Adrenal gland (tissue), 12 donors: ENCODE data around the gene ECI2. TPM values are rescaled to one million over a fixed set of nuclear protein-coding genes. Genes with fewer than 3 reads are reported as not detected.
A peak's percentile ranks its signal among the peaks of the same experiment; 100 is the strongest.

Experiments
- DNase-seq, 7 donors: peaks; one replicate each; pipeline ENCODE4 v3.0.0-alpha.2; 2019 to 2020
- H3K27ac ChIP-seq, 5 donors: fragments of 200-600 bp; sonication (generic) in 4 of 5; 1 replicate in 3 of 5; 2 replicates in 2 of 5; pipeline versions ENCODE4 v1.5.1 to v1.8.0; 2016 to 2020; ENCODE audit warnings: mild to moderate bottlenecking in 1 of 5
- H3K27me3 ChIP-seq: fragments of 200-600 bp; 2 replicates; pipeline ENCODE4 v1.8.0; 2021
- H3K36me3 ChIP-seq, 2 donors: fragments of 200-600 bp; replicated peaks in 1 of 2; 1 replicate in 1 of 2; 2 replicates in 1 of 2; pipeline versions ENCODE4 v1.5.1 to v1.8.0; 2018 to 2022
- H3K4me1 ChIP-seq, 2 donors: fragments of 200-600 bp; replicated peaks in 1 of 2; 1 replicate in 1 of 2; 2 replicates in 1 of 2; pipeline versions ENCODE4 v1.5.1 to v1.8.0; 2018 to 2021
- H3K4me3 ChIP-seq, 4 donors: fragments of 200-600 bp; sonication (generic) in 3 of 4; one replicate each; pipeline ENCODE4 v1.5.1; 2016 to 2018
- H3K9me3 ChIP-seq, 3 donors: fragments of 200-600 bp; sonication (generic) in 1 of 3; replicated peaks in 1 of 3; 1 replicate in 2 of 3; 2 replicates in 1 of 3; pipeline versions ENCODE4 v1.5.1 to v1.8.0; 2016 to 2021
- POLR2A ChIP-seq, 2 donors: fragments of 450-650 bp; IDR thresholded peaks; one replicate each; pipeline ENCODE4 v1.6.1; 2017; ENCODE audit warnings: antibody characterized with exemption in 2 of 2, mild to moderate bottlenecking in 2 of 2, moderate library complexity in 1 of 2
- WGBS, 4 donors: extraction: QIAGEN DNeasy Blood & Tissue Kit in 2 of 4; methylation state at CpG; one replicate each; pipeline versions ENCODE4 v1.1.5 to v1.1.7; 2013 to 2017; 5-methylcytosine and 5-hydroxymethylcytosine counted together
- intact Hi-C, 2 donors: fragments of 100-400 bp; cut with DNase I; formaldehyde crosslinking; loops; one replicate each; pipeline versions ENCODE4 v1.14.1 to v1.15.0; 2022 to 2023
- polyA plus RNA-seq, 3 donors: library from polyadenylated mRNA; stranded (reverse); fragments of 200-250 nt in 2 of 3; fragments of 350-450 nt in 1 of 3; fragmentation: Illumina TruSeq in 1 of 3; extraction: RNeasy Lipid Tissue Mini Kit (QIAGEN cat#74804) in 1 of 3; gene quantifications; one replicate each; pipeline ENCODE4 v1.2.3, GENCODE V29; 2013 to 2014
- total RNA-seq, 9 donors: library from RNA; depleted of rRNA in 4 of 9; stranded (reverse); fragments of >200 nt in 4 of 9; fragments of 120-200 nt in 1 of 9; fragmentation: NEBNext Ultra II Directional in 1 of 9; extraction: Animal tissue kit (Norgen Biotek cat#: 25700) in 1 of 9; gene quantifications; one replicate each; pipeline versions ENCODE4 v1.1.0 to v1.2.4, GENCODE V29; 2013 to 2023
- TF ChIP-seq, protein P1 (sequence below), 6 experiments: fragments of 450-650 bp in 4 of 6; fragments of 200-600 bp in 2 of 6; sonication (generic) in 1 of 6; IDR thresholded peaks; 1 replicate in 5 of 6; 2 replicates in 1 of 6; pipeline versions ENCODE4 v1.5.1 to v1.8.0; 2016 to 2021; ENCODE audit warnings: antibody characterized with exemption in 6 of 6, mild to moderate bottlenecking in 2 of 6, moderate library complexity in 1 of 6
- donor health status: healthy with polysubstance abuse.
- donor health status: Bipolar disorder and iron deficiency.
- donor health status: DM: yes; HTN: yes; CAD: no.
- donor health status: DM: no; HTN: no; CAD: no.
- donor health status: DM: no; HTN: no; CAD: no.
- donor health status: DM: yes; HTN: yes; CAD: no.

ECI2 gene
- total and polyA plus RNA-seq, 12 donors: 40.1 to 516 (median 158) TPM

DNA sequence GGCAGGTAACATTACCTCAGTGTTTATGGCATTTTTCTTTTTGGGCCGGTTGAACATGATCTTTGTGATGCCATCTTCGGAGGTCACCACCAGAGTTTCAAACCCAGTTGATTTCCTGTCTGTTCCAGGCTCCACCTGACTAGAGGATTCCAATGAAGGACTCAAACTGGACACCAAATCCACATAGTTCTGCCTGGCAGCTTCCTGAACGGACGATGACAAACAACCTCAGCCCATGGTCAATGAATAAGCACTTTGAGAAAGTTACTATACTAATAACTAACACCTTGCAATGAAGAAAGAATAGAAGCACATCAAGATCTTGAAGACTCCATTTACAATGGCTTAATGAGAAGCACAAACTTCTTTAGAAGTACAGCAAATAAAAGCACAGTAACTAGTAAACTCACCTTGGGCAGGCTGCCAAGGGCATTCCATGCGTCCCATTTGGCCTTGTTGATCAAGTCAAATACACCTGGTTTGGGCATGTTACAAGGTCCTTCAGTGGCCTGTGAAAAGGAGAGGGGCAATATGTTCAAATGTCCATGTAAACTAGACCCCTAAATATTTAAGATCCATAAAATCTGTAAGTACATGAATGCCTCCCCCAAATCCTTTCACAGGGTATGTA, 4.9 kb downstream of the ECI2 start:
- Histone ChIP-seq H3K4me3 (no peak overlapping the region), H3K27me3 (no peaks in the 10 kb centered on the region), H3K27ac (no peak overlapping the region), H3K9me3 (no peaks in the 10 kb centered on the region), H3K36me3 (peaks cover 0 to 48% of the 10 kb centered on the region in 2 donors), H3K4me1 (peaks cover 19 to 26% of the 10 kb centered on the region in 2 donors)
- intact Hi-C loops: no loop called here
- peak in 6 of 7 donors; percentile 45 to 74 (median 58) for DNase-seq
- WGBS, 4 donors: 65 to 72% (median 70%) methylated on average over 5 of the region's 5 CpGs
- TF ChIP-seq POLR2A (IDR thresholded peaks at IDR 0.05): no peak
- TF ChIP-seq, protein P1, sequence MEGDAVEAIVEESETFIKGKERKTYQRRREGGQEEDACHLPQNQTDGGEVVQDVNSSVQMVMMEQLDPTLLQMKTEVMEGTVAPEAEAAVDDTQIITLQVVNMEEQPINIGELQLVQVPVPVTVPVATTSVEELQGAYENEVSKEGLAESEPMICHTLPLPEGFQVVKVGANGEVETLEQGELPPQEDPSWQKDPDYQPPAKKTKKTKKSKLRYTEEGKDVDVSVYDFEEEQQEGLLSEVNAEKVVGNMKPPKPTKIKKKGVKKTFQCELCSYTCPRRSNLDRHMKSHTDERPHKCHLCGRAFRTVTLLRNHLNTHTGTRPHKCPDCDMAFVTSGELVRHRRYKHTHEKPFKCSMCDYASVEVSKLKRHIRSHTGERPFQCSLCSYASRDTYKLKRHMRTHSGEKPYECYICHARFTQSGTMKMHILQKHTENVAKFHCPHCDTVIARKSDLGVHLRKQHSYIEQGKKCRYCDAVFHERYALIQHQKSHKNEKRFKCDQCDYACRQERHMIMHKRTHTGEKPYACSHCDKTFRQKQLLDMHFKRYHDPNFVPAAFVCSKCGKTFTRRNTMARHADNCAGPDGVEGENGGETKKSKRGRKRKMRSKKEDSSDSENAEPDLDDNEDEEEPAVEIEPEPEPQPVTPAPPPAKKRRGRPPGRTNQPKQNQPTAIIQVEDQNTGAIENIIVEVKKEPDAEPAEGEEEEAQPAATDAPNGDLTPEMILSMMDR (IDR thresholded peaks at IDR 0.05): no peak

DNA sequence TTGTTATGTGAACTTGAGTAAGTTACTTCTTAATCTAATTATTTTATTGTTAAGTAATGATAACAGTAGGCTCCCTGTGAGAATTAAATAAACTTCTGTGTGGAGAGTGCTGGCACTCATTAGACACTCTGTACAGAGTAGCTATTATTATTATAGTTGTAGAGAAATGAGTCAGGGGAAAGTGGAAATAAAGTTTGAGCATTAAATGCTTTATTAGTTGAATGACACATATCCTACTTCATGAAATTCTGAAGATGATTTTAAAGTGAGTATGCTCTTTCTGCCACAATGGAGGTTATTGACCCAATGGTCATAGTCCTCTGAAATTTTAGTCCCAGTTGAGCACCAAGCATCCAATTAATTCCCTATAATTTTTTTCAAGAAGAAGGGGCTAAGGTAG, 5.9 kb downstream of the ECI2 start:
- H3K36me3 ChIP-seq: peaks cover 0 to 59% of the 10 kb centered on the region in 2 donors
- H3K4me1 ChIP-seq: peaks cover 19 to 23% of the 10 kb centered on the region in 2 donors
- DNase-seq: no peak
- H3K9me3 ChIP-seq: no peaks in the 10 kb centered on the region
- no peak overlapping the region for H3K4me3 ChIP-seq
- TF ChIP-seq POLR2A (IDR thresholded peaks at IDR 0.05): no peak
- TF ChIP-seq, protein P1 (IDR thresholded peaks at IDR 0.05): no peak
- intact Hi-C loops: loop anchor here in 1 of 2 donors (5.0 kb wide), 1 partner anchor 82 kb away; no protein-coding TSS in a partner anchor
- H3K27ac ChIP-seq: no peak overlapping the region
- no peaks in the 10 kb centered on the region for H3K27me3 ChIP-seq

DNA sequence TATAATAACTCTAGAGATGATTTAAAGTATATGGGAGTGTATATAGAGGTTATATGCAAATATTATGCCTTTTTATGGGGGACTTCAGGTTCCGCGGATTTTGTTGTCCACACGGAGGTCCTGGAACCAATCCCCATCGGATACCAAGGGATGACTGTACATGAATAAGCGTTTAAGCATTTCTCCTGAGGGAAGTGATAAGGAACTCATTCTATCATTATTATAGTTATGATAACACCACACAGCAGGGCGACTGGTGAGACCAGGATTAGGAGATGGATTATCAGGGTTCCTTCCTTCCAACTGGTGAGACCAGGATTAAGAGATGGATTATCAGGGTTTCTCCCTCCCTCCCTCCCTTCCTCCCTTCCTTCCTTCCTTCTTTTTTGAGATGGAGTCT, 6.6 kb downstream of the ECI2 start:
- Histone ChIP-seq H3K4me1 (peaks cover 13 to 16% of the 10 kb centered on the region in 2 donors), H3K36me3 (peaks cover 0 to 64% of the 10 kb centered on the region in 2 donors), H3K9me3 (no peaks in the 10 kb centered on the region), H3K27me3 (no peaks in the 10 kb centered on the region), H3K27ac (no peak overlapping the region), H3K4me3 (no peak overlapping the region)
- WGBS, 4 donors: 81 to 88% (median 88%) methylated on average over 6 of the region's 6 CpGs
- intact Hi-C loops: loop anchor here in 1 of 2 donors (5.0 kb wide), 1 partner anchor 81 kb away; no protein-coding TSS in a partner anchor
- TF ChIP-seq, protein P1 (IDR thresholded peaks at IDR 0.05): no peak
- TF ChIP-seq POLR2A (IDR thresholded peaks at IDR 0.05): no peak
- DNase-seq: no peak

DNA sequence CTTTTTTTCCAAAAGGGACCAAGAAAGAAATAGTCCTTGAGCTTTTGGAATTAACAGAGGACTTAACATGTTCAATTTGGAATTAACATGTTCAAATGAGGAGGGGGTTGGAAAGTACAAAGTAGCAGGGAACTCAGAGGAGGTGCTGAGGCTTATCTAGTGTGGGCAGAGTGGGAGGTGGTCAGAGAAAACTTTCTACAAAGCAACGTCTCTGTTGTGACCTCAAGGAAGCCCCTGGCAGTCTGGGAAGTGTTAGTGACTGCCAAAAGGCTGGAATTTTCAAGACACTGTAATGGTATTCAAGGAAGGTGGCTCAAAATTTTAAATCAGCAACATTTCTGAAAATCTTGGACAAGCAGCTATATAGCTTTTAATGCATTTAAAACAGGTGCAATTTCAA, 7.3 kb downstream of the ECI2 start:
- no peak overlapping the region for H3K4me3 ChIP-seq
- TF ChIP-seq POLR2A (IDR thresholded peaks at IDR 0.05): no peak
- TF ChIP-seq, protein P1 (IDR thresholded peaks at IDR 0.05): no peak
- DNase-seq: no peak
- no peaks in the 10 kb centered on the region for H3K9me3 ChIP-seq
- 37 to 45% (median 40%) methylated on average over 1 of the region's 1 CpG for WGBS, 4 donors
- no peak overlapping the region for H3K27ac ChIP-seq
- H3K27me3 ChIP-seq: no peaks in the 10 kb centered on the region
- intact Hi-C loops: loop anchor here in 1 of 2 donors (5.0 kb wide), 1 partner anchor 81 kb away; no protein-coding TSS in a partner anchor
- peaks cover 10 to 11% of the 10 kb centered on the region in 2 donors for H3K4me1 ChIP-seq
- peaks cover 0 to 71% of the 10 kb centered on the region in 2 donors for H3K36me3 ChIP-seq
